Left ventricle myocardium superior (tissue), 1 donor: ENCODE results near the gene PATL1. TPM values are rescaled to one million over a fixed set of nuclear protein-coding genes. Genes with fewer than 3 reads are reported as not detected.
"Not testable (repeated sequence)": the region's sequence is repeated elsewhere in the genome, so short reads cannot be mapped to it uniquely, and the experiment has no call there.

Source experiments
- ATAC-seq: fragments of 200-7000 bp; cut with Tn5 transposase; one replicate; pipeline ENCODE4 v1.9.1; 2020; ENCODE audit warnings: mild to moderate bottlenecking, moderate library complexity
- DNase-seq: peaks from one replicate; pipeline ENCODE4 v3.0.0-alpha.2; 2020
- intact Hi-C: fragments of 100-400 bp; cut with micrococcal nuclease; formaldehyde crosslinking; loops from one replicate; pipeline ENCODE4 v1.11.0; 2022
- long read RNA-seq: library from polyadenylated mRNA; unstranded; transcript quantifications from one replicate; pipeline ENCODE4 v2.0.0, GENCODE V29; 2021
- total RNA-seq: library from RNA; stranded (reverse); fragmentation: NEBNext Ultra II Directional; extraction: Animal tissue kit (Norgen Biotek cat#: 25700); gene quantifications from one replicate; pipeline ENCODE4 v1.2.1, GENCODE V29; 2021
- donor health status: DM: no; HTN: yes; CAD: no; lungs with severe emphysema.

Gene PATL1, protein sequence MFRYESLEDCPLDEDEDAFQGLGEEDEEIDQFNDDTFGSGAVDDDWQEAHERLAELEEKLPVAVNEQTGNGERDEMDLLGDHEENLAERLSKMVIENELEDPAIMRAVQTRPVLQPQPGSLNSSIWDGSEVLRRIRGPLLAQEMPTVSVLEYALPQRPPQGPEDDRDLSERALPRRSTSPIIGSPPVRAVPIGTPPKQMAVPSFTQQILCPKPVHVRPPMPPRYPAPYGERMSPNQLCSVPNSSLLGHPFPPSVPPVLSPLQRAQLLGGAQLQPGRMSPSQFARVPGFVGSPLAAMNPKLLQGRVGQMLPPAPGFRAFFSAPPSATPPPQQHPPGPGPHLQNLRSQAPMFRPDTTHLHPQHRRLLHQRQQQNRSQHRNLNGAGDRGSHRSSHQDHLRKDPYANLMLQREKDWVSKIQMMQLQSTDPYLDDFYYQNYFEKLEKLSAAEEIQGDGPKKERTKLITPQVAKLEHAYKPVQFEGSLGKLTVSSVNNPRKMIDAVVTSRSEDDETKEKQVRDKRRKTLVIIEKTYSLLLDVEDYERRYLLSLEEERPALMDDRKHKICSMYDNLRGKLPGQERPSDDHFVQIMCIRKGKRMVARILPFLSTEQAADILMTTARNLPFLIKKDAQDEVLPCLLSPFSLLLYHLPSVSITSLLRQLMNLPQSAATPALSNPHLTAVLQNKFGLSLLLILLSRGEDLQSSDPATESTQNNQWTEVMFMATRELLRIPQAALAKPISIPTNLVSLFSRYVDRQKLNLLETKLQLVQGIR
- total RNA-seq = 24.5 TPM
- long read RNA-seq, full-length matches to known transcripts = 2 of 4 reads
- long read RNA-seq, partial matches to known transcripts = 2 of 4 reads
- long read RNA-seq, other reads (novel, unspliced or antisense) = 0 of 4 reads

DNA sequence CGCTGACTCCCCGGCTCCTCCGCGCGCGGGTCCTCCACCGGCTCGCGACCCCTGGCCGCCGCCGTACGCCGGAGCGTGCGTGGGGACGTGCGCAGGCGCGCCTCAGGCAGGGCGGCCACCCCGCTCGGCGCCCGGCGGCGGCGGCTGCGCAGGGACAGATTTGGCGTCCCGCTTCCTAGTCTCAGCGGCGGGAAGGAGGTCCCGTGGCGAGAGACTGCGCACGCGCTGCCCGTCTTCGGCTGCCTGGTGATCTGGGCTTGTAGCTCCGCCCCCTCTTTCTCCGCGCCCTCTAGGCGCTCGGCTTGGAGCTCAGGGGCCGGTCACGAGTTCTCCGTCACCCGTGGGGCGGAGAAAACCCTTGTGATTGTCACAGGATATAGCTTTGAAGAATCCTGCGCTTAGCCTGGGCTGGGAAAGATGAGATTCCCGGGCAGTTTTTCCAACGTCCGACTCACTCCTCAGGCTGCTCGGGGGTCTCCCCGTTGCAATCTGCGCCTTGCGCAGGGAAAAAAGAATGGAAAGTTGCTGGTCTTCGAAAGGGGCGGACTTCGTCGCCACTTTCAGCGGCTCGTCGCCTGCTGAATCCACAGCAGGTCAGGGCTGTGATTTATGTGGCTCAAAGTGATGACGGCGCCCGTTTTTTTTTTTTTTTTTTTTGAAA, at the start of gene PATL1:
Gene PATL1 (minus strand): TSS at position 88 of the 661 bp plus-strand sequence. CDS start 142 bp downstream, outside the sequence.
- ATAC-seq = peak; percentile 97
- DNase-seq = peak; percentile 100
- intact Hi-C loops = loop anchor here (2.0 kb wide), 1 partner anchor 52 kb away; no protein-coding TSS in a partner anchor

DNA sequence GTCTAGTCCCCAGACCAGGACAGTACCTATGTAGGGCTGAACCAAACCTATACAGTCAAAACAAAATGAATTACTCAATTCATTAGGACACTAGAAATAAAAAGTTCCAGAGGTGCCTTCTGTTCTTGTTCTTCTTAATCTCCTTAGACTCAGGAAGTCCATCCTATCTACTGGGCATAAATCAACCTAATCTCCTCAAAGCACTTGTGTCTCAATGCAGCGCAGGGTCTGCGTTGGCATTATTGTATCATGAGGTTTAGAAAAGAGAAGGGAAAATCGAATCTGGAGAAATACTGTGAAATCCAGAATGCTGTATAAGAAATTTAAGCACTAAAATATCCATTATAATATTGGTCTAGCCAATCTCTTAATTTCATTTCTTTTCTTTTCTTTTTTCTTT, 47.2 kb upstream of the PATL1 start:
- ATAC-seq = no peak

DNA sequence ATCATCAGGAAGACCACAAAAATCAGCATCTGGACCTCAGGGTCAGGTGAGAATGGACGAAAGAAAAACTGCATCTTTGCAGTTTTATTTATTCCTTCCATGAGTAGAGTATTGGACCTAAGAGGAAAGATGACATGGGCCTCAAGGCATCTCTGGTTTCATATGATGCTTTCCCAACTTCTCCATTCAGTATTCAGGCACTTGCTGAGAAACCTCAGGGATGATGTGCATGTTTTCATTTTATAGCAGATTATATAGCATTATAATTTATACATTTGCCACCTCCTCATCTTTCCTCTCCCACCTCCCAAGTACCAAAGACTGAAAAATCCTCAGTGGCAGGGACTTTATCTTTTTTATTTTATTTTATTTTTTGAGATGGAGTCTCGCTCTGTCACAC, 44.9 kb upstream of the PATL1 start, which contains the start of gene OR10V1:
Gene OR10V1 (minus strand): TSS at position 101 of the 400 bp plus-strand sequence. CDS start 0 bp downstream, at position 101.
- ATAC-seq (no peak), DNase-seq (no peak)
- intact Hi-C loops = no loop called here

More for the DNA sequence above, 47.2 kb upstream of the PATL1 start:
- intact Hi-C loops = no loop called here
- DNase-seq = no peak

DNA sequence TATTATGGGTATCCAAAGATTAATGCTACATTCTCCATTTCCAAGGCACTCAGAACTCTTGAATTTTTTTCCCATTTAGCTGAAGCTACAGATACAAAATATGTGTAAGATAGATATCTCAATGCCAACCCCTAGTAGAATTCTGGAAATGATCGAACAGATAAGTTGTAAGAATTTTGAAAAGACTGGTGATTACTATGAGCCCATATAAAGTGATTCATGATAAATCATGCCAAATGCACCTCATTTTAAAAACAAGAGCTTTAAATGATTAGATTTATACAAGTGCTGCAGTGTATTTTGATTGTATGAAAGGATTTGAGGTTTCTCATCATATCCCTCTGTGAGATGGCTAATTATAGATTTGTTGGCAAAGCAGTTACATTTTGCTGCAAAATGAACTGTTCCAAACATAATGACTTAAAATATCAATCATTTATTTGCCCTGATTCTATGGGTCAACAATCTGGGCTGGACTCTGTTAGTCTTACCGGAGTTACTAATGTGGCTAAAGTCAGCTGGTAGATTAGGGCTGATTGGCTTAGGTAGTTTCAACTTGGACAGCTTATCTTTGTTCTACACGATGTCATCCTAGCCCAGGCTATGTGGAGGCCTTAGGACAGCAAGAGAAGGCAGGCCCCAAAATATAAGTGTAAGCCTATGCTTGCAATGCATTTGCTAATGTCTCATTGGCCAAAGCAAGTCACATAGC, 41.5 kb upstream of the PATL1 start:
- intact Hi-C loops = no loop called here
- DNase-seq (no peak), ATAC-seq (no peak)

DNA sequence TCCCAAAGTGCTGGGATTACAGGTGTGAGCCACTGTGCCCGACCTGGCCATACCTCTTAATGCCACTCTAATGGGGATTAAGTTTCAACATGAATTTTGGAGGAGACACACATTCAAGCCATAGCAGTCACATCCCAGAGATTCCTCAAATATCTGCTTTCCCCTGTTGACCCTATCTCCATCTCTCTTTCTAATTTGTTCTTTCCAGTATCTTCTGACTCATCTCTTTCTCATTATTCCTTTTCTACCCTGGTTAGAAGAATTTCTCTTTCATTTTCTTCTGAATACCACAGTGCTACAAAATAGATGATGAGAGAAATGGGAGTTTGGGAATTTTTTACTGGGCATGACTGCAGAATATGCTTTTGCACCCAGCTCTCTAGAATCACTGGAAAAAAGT, 39.7 kb upstream of the PATL1 start:
- intact Hi-C loops = no loop called here
- ATAC-seq (no peak), DNase-seq (no peak)

DNA sequence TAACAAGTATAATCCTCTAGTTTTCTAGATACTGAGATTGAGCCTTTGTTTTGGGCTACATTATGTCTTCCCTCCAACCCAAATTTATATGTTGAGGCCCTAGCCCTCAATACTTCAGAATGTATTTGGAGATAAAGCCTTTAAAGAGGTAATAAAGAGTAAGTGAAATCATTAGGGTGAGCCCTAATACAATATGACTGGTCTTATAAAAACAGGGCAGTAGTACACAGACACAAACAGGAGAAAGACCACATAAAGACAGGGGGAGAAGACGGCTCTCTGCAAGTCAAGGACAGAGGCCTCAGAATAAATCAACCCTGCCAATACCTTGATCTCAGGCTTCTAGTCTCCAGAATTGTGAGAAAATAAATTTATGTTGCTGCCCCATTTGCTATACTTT, 38.5 kb upstream of the PATL1 start:
- intact Hi-C loops = no loop called here
- ATAC-seq (no peak), DNase-seq (no peak)

DNA sequence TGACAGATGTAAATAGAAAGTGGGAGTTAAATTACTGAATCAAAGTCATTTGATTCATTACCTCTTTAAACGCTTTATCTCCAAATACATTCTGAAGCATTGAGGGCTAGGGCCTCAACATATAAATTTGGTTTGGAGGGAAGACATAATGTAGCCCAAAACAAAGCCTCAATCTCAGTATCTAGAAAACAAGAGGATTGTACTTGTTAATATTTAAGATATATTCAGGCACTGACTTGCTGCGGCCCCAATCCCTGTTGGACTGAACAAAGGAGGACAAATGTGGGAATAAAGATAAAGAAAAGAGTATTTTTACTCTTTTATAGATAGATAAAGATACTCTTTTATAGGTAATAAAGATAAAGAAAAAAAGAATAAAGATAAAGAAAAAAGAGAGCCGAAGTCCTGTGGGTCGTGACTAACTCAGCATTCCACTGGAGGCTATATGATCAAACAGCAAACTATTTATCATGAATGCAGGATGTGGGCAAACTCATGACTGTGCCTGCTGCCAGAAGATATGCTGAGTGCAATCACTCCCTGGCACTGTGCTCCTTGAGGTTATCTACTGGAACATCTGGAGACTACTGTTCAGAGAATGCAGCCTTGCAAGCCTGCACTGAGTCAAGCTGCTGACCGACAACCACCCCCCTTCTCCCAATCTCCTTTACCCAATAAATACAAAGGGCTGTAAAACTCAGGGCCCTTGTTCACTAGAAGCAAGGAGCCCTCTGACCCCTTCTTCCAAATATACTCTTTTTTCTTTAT, 37.9 kb upstream of the PATL1 start:
- intact Hi-C loops = no loop called here
- DNase-seq (no peak), ATAC-seq (no peak)

DNA sequence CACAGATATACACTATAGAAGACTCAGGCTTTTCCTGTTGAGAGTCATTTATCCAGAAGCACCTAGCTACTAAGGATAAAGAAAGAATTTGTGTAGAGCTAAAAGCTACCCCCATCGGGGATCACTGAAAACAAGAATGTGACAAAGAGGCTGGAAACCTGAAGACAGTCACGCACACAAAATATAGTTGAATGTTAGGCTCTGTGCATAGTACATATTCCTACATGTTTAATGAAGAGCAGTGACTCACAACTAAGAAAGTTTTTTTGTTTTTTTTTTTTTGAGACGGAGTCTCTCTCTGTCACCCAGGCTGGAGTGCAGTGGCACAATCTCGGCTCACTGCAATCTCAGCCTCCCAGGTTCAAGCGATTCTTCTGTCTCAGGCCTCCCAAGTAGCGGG, 36.5 kb upstream of the PATL1 start:
- DNase-seq (no peak), ATAC-seq (no peak)
- intact Hi-C loops = no loop called here

DNA sequence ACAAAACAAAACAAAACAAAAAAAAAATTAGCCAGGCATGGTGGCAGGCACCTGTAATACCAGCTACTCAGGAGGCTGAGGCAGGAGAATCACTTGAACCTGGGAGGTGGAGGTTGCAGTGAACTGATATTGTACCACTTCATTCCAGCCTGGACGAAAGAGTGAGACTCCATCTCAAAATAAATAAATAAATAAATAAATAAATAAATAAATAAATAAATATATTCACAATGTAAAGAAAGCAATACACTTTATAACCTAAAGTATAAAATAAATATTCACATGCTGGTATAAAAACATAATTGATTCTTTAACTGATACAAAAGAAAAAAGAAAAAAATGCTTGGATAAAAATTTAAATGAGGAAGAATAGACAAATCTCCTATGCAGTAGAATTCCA, 34.7 kb upstream of the PATL1 start:
- ATAC-seq, intact Hi-C loops, DNase-seq: not testable (repeated sequence)

DNA sequence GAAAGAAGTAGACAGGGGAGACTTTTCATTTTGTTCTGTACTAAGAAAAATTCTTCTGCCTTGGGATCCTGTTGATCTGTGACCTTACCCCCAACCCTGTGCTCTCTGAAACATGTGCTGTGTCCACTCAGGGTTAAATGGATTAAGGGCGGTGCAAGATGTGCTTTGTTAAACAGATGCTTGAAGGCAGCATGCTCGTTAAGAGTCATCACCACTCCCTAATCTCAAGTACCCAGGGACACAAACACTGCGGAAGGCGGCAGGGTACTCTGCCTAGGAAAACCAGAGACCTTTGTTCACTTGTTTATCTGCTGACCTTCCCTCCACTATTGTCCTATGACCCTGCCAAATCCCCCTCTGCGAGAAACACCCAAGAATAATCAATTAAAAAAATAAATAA, 31.3 kb upstream of the PATL1 start:
- ATAC-seq, DNase-seq, intact Hi-C loops: not testable (repeated sequence)

DNA sequence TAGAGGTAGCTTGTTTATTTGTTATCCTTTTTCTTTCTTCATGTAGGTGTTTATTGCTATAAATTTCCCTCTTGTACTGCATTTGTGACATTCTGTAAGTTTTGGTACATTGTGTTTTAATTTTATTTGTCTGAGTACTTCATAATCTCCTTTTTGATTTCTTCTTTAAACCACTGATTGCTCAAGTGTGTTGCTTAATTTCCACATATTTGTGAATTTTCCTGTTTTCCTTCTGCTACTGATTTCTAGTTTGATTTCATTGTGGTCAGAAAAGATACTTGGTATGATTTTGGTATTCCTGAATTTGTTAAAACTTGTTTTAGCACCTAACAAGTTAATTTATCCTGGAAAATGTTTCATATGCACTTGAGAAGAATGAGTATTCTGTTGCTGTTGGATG, 29.7 kb upstream of the PATL1 start:
- no peak for ATAC-seq
- DNase-seq = no peak
- intact Hi-C loops = no loop called here

DNA sequence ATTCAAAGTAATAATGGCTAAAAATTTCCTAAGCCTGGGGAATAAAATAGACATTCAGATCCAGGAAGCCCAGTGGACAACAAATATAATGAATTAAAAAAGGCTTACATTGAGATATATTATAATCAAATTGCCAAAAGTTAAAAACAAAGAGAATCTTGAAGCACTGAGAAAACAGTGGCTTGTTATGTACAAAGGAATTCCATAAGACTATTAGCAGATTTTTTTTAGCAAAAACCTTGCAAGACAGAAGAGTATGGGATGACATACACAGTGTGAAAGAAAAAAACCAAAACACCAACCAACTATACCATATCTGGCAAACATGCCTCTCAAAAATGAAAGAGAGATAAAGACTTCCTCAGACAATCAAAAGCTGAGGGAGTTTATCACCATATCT, 24.1 kb upstream of the PATL1 start:
- DNase-seq (no peak), ATAC-seq (no peak)
- intact Hi-C loops = no loop called here

DNA sequence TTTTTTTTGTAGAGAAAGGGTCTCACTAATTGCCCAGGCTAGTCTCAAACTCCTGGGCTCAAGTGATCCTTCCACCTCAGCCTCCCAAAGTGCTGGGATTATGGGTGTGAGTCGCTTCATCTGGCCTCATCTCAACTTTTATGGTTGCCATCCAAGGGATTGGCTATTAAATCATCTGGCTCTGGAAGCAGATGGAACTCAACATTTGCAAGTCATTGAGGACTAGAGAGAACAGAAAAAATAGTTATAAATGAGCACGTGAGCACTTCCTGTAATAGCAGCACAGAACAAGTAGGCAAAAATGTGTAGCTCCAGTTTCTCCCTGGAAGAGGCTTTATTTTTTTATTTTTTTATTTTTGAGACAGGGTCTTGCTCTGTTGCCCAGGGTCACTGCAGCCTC, 22.3 kb upstream of the PATL1 start:
- ATAC-seq (no peak), DNase-seq (no peak)
- intact Hi-C loops = no loop called here

DNA sequence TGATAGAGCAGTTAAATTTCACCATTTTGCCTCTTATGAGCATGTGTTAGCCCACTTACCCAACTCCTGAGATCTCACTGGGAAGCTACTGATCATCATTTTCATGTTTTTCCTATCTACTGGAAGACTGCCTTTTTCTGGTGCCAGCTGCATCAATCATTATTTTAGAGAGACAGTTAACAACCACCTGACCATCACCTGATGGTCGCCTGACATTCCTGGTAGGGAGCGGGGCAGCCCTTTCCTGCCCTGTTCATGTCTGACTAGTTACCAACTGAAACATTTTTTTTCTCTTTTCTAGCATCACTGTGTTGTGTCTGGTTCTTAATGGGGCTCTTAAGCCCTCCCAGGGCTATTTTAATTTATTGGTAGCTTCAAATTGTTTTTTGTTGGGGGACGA, 20.2 kb upstream of the PATL1 start:
- ATAC-seq = no peak
- intact Hi-C loops = no loop called here

DNA sequence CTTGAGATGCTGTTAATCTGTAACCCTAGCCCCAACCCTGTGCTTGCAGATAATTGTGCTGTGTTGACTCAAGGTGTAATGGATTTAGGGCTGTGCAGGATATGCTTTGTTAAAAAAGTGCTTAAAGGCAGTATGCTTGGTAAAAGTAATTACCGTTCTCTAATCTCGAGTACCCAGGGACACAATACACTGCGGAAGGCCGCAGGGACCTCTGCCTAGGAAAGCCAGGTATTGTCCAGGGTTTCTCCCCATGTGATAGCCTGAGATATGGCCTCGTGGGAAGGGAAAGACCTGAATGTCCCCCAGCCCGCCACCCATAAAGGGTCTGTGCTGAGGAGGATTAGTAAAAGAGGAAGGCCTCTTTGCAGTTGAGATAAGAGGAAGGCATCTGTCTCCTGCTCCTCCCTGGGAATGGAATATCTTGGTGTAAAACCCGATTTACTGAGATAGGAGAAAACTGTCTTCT, 12.5 kb upstream of the PATL1 start:
- intact Hi-C loops = loop anchor here (5.0 kb wide), 1 partner anchor 144 kb away; no protein-coding TSS in a partner anchor
- not testable (repeated sequence) for DNase-seq, ATAC-seq

More for the DNA sequence above, 20.2 kb upstream of the PATL1 start:
- no peak for DNase-seq

DNA sequence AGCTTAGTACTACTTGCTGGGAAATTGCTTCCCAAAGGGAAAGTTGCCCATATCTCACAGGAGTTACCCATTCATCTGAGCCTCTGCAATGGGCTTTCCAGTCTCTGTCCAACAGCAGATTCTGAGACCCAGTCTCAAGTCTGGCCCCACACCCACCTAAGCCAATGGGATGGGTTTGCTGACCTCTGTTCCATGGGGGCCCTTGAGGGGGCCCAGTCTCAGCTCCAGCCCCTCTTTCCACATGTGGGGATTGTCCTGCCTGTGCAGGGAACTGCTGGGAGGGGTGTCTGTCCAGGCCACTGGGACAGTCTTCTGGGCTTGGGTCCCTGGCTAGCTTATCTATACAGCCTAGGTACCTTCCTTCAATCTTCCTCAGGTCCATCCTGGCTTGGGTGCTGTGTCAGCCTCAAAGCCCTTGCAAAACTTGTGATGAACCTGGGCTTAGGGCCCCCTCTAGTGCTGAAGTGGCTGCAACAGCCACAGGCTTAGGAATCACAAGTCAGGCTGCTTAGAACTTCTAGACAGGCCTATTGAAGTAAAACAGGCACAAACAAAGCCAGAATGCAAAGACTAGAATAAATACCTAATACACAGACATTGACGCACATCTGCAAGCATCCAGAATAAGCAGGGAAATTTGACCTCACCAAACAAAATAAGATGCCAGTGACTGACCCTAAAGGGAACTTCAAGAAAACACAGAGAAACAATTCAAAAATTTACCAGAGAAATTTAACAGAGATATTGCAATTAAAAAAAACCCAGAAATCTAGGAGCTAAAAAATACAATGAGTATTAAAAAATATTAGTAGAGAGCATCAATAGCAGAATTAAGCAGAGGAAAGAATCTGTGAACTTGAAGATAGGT, 11.7 kb upstream of the PATL1 start:
- ATAC-seq = peak; percentile 87
- peak; percentile 52 for DNase-seq
- intact Hi-C loops = loop anchor here (5.0 kb wide), 1 partner anchor 143 kb away; no protein-coding TSS in a partner anchor

DNA sequence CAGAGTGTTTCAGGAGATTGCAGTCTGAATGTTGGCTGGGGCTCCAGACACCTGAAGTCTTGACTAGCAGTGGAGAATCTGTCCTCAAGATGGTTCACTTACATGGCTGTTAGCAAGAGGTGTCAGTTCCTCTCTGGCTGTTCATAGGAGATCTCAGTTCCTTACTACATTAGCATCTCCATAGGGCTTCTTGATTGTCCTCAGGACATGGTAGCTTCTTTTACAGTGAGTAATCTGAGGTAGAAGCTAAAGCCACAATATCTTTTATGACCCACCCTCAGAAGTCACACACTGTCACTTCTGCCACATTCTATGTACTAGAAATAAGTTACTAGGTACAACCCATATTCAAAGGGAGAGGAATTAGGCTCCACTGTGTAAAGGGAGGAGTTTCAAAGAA, 10.5 kb upstream of the PATL1 start:
- no peak for DNase-seq
- intact Hi-C loops = no loop called here
- no peak for ATAC-seq
